GM23248 (cell line): Measurements from ENCODE around the gene TRAF5. TPM values are rescaled to one million over a fixed set of nuclear protein-coding genes. Genes with fewer than 3 reads are reported as not detected.

ENCODE experiments used
- DNase-seq: peaks from one replicate; pipeline ENCODE4 v3.0.0-alpha.2; 2015
- H2AFZ ChIP-seq: fragments of 200-600 bp; sonication (generic); 2 replicates; pipeline ENCODE4 v1.6.1; 2016; ENCODE audit warnings: antibody characterized with exemption
- H3F3A ChIP-seq: fragments of 200-600 bp; sonication (generic); 2 replicates; pipeline ENCODE4 v1.6.1; 2016; ENCODE audit warnings: mild to moderate bottlenecking, antibody characterized with exemption, mixed run types; ENCODE audit not compliant: insufficient read depth
- H3K27ac ChIP-seq: fragments of 200-600 bp; sonication (generic); 2 replicates; pipeline ENCODE4 v1.5.1; 2016; ENCODE audit warnings: mild to moderate bottlenecking
- H3K27me3 ChIP-seq: fragments of 200-600 bp; sonication (generic); replicated peaks from 2 replicates; pipeline ENCODE4 v1.6.1; 2016; ENCODE audit warnings: mild to moderate bottlenecking; ENCODE audit not compliant: insufficient read depth
- H3K36me3 ChIP-seq: fragments of 200-600 bp; sonication (generic); 2 replicates; pipeline ENCODE4 v1.6.1; 2016; ENCODE audit warnings: low read depth, mild to moderate bottlenecking
- H3K4me1 ChIP-seq: fragments of 200-600 bp; sonication (generic); 2 replicates; pipeline ENCODE4 v1.6.1; 2016; ENCODE audit warnings: mild to moderate bottlenecking; ENCODE audit not compliant: insufficient read depth
- H3K4me2 ChIP-seq: fragments of 200-600 bp; sonication (generic); one replicate; pipeline ENCODE4 v1.6.1; 2016; ENCODE audit warnings: mild to moderate bottlenecking; ENCODE audit not compliant: unreplicated experiment
- H3K4me3 ChIP-seq: fragments of 200-600 bp; sonication (generic); 2 replicates; pipeline ENCODE4 v1.5.1; 2016; ENCODE audit warnings: mild to moderate bottlenecking
- H3K79me2 ChIP-seq: fragments of 200-600 bp; sonication (generic); 2 replicates; pipeline ENCODE4 v1.6.1; 2016; ENCODE audit warnings: mild to moderate bottlenecking; ENCODE audit not compliant: insufficient read depth
- H3K9ac ChIP-seq: fragments of 200-600 bp; sonication (generic); 2 replicates; pipeline ENCODE4 v1.6.1; 2016; ENCODE audit warnings: mild to moderate bottlenecking
- H3K9me2 ChIP-seq: fragments of 200-600 bp; sonication (generic); 2 replicates; pipeline ENCODE4 v1.6.1; 2016; ENCODE audit warnings: mixed run types, mild to moderate bottlenecking, moderate library complexity; ENCODE audit not compliant: insufficient read depth
- H3K9me3 ChIP-seq: fragments of 200-600 bp; sonication (generic); one replicate; pipeline ENCODE4 v1.6.1; 2017; ENCODE audit warnings: low read depth
- H4K20me1 ChIP-seq: fragments of 200-600 bp; sonication (generic); 2 replicates; pipeline ENCODE4 v1.6.0; 2016; ENCODE audit not compliant: insufficient read depth
- EZH2 ChIP-seq: fragments of 200-600 bp; sonication (generic); IDR thresholded peaks from 2 replicates; pipeline ENCODE4 v1.6.1; 2018; ENCODE audit warnings: antibody characterized with exemption, mild to moderate bottlenecking; ENCODE audit not compliant: insufficient read depth, poor library complexity, severe bottlenecking
- EZH2phosphoT487 ChIP-seq: fragments of 200-600 bp; sonication (generic); IDR thresholded peaks from 2 replicates; pipeline ENCODE4 v1.6.1; 2018; ENCODE audit warnings: antibody characterized with exemption, moderate library complexity, mild to moderate bottlenecking, low read depth; ENCODE audit not compliant: insufficient read depth
- WGBS, 2 experiments: methylation state at CpG; one replicate each; pipeline ENCODE4 v1.1.6; 2015 to 2017; ENCODE audit warnings: low lambda C conversion rate in 2 of 2, low coverage in 1 of 2; ENCODE audit errors: missing lambda C conversion rate in 2 of 2; 5-methylcytosine and 5-hydroxymethylcytosine counted together
- in situ Hi-C: fragments of 300-500 bp; cut with MboI; formaldehyde crosslinking; loops from 2 replicates; pipeline ENCODE4 v1.15.0; 2020
- polyA plus RNA-seq: library from polyadenylated mRNA; unstranded; fragments of >200 nt; fragmentation: Nextera tagmentation; extraction: Ambion mirVana; gene quantifications from 2 replicates; pipeline ENCODE4 v1.2.1, GENCODE V29; 2016
- total RNA-seq: library from RNA; depleted of rRNA; stranded (reverse); fragments of >200 nt; shearing (Covaris generic); gene quantifications from 2 replicates; pipeline ENCODE4 v1.2.3, GENCODE V29; 2014

TRAF5 gene
- total and polyA plus RNA-seq, 2 experiments from 2014 or later, result 5.7 to 7.7 TPM

DNA sequence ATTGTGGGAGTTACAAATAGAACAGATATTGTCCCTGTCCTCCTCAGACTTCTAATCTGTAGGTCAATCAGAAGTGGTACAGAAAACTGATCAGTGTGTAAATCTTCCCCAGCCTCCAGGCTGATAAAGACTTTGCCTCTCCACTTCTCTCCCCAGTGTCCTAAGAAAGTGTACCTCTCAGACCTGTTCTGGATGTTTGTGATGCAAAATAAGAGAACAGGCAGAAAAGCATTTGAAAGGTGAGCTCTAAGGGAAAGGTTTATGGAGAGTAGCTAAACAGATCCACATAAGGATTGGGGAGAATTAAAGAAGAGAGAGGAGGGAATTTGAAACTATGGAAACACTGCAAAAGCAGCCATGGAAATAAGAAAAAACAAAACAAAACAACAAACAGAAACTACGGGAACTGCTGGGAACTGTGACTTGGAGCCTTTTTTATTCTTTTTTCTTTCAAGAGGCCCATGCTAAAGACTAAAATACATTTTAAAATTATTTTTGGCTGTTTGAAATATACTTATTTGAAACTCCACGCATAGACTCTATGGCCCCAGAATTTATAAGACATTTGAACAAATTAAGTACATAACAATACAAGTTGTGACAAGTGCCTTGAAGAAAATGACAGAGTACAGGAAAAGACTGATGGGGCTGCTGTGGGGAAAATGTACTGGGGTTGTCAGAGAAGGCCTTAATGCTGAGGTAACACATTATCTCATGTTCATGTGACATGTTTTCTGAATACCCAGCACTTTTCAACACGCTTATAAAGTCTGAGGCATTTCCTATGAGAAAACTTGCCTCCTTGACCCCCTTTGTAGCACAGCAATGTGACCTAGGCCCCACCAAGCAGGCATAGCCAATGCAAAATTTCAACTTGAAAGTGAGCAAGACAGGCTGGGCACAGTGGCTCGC lies 51.2 kb downstream of the TRAF5 start:
- Histone ChIP-seq H3K4me1 (peaks cover 17% of the 10 kb centered on the region), H3K4me2 (peak overlapping the region; percentile 43), H3K27me3 (no peaks in the 10 kb centered on the region), H3K4me3 (no peak overlapping the region), H3K27ac (peak overlapping the region; percentile 55), H3K9me2 (no peaks in the 10 kb centered on the region), H4K20me1 (no peaks in the 10 kb centered on the region), H3K36me3 (no peaks in the 10 kb centered on the region), H3F3A (peaks cover 32% of the 10 kb centered on the region), H3K79me2 (no peaks in the 10 kb centered on the region), H3K9ac (no peak overlapping the region), H2AFZ (no peak overlapping the region), H3K9me3 (no peaks in the 10 kb centered on the region)
- peak; percentile 29 for DNase-seq
- TF ChIP-seq EZH2phosphoT487, result no peak
- no peak for TF ChIP-seq EZH2
- WGBS, 2 experiments, result 41 to 48% methylated on average over 4 of the region's 4 CpGs
- in situ Hi-C loops, result no loop called here

DNA sequence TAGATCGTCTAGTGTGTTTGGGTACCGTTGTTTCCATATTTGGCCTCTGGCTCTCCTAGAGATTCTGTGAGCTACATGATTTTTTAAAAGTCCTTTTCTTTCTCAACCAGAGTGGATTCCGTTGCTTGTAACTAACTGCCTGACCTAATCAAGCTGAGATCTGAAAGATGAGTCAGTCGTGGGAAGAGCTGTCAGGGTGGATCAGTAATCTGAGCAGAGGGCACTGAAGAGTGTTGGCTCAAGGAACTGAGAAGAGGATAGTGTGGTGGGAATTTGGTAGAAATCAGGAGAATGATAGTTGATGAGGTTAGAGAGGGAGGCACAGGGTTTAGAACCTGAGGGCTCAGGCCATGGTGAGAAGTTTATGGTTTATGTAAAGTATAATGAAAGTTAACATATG lies 52.2 kb downstream of the TRAF5 start:
- Histone ChIP-seq H3K9me2 (no peaks in the 10 kb centered on the region), H2AFZ (peak overlapping the region; percentile 46; the same call in 1 of the 2 replicates), H3F3A (peaks cover 32% of the 10 kb centered on the region), H3K4me1 (peaks cover 24% of the 10 kb centered on the region), H3K27ac (peak overlapping the region; percentile 55), H3K79me2 (no peaks in the 10 kb centered on the region), H4K20me1 (no peaks in the 10 kb centered on the region), H3K36me3 (no peaks in the 10 kb centered on the region), H3K4me3 (peak overlapping the region; percentile 33; the same call in 1 of the 2 replicates), H3K4me2 (peak overlapping the region; percentile 43), H3K9ac (no peak overlapping the region), H3K9me3 (no peaks in the 10 kb centered on the region), H3K27me3 (no peaks in the 10 kb centered on the region)
- peak; percentile 84 for DNase-seq
- no peak for TF ChIP-seq EZH2phosphoT487
- no peak for TF ChIP-seq EZH2
- 2 to 5% methylated on average over 4 of the region's 4 CpGs for WGBS, 2 experiments
- in situ Hi-C loops, result no loop called here

DNA sequence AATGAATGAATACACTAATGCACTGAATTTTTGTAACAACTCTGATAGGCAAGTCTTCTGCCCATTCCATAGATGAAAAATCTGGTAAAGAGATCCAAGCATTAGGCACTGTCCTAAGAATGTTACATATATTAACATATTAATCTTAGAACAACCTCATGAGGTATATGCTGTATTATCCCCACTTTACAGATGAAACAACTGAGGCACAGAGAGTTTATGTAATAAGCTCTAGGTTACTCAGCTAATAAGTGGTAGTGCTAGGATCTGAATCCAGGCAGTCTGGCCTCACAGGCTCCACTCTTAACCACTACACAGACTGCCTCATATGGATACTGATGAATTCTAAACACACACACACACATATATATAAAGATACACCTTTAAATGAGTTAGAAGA lies 52.8 kb downstream of the TRAF5 start:
- in situ Hi-C loops, result no loop called here
- DNase-seq, result no peak
- Histone ChIP-seq H3K27me3 (no peaks in the 10 kb centered on the region), H3K4me3 (no peak overlapping the region), H3K9me3 (no peaks in the 10 kb centered on the region), H2AFZ (no peak overlapping the region), H3K27ac (no peak overlapping the region), H4K20me1 (no peaks in the 10 kb centered on the region), H3F3A (peaks cover 32% of the 10 kb centered on the region), H3K79me2 (no peaks in the 10 kb centered on the region), H3K4me2 (no peak overlapping the region), H3K36me3 (no peaks in the 10 kb centered on the region), H3K9ac (no peak overlapping the region), H3K9me2 (no peaks in the 10 kb centered on the region), H3K4me1 (peaks cover 25% of the 10 kb centered on the region)
- TF ChIP-seq EZH2phosphoT487 (no peak), EZH2 (no peak)

- Histone ChIP-seq H3K9ac (peak overlapping the region; percentile 85), H2AFZ (peak overlapping the region; percentile 95)
Measured at GRCh38 chr1:211381481-211382181, 55.0 kb downstream of the TRAF5 start.

More at GRCh38 chr1:211381481-211382181, 55.0 kb downstream of the TRAF5 start:
- in situ Hi-C loops, result no loop called here
- peak overlapping the region; percentile 74 for H3K4me3 ChIP-seq
- DNase-seq, result no peak
- H4K20me1 ChIP-seq, result no peaks in the 10 kb centered on the region
- H3K27me3 ChIP-seq, result no peaks in the 10 kb centered on the region
- peaks cover 38% of the 10 kb centered on the region for H3F3A ChIP-seq
- peak overlapping the region; percentile 87 for H3K4me2 ChIP-seq
- TF ChIP-seq EZH2, result no peak
- no peak for TF ChIP-seq EZH2phosphoT487
- H3K79me2 ChIP-seq, result no peaks in the 10 kb centered on the region
- H3K9me3 ChIP-seq, result no peaks in the 10 kb centered on the region
- H3K9me2 ChIP-seq, result no peaks in the 10 kb centered on the region
- 89 to 91% methylated on average over 5 of the region's 5 CpGs for WGBS, 2 experiments
- H3K36me3 ChIP-seq, result no peaks in the 10 kb centered on the region
- H3K4me1 ChIP-seq, result peaks cover 31% of the 10 kb centered on the region
- H3K27ac ChIP-seq, result no peak overlapping the region; the same call in 1 of the 2 replicates
